Panc1 (cell line): ENCODE measurements around the gene OMD. TPM values are rescaled to one million over a fixed set of nuclear protein-coding genes. Genes with fewer than 3 reads are reported as not detected.

Experiments used
- ATAC-seq: fragments of 200-7000 bp; cut with Tn5 transposase; 2 replicates; pipeline ENCODE4 v1.9.1; 2020; ENCODE audit warnings: mild to moderate bottlenecking, moderate library complexity
- BruUV-seq: library from RNA; stranded (reverse); fragments of 400-500 nt; replicated peaks from 2 replicates; lab custom pipeline; 2021; lab: Mats Ljungman, UMichigan
- CTCF ChIA-PET: fragments of 300-600 bp; sonication (Branson Sonifier 250); formaldehyde crosslinking; loops from one replicate; lab custom pipeline; 2022; ENCODE audit warnings: antibody characterized with exemption; lab: Charles Lee
- POLR2A ChIA-PET: fragments of 300-600 bp; sonication (Branson Sonifier 250); formaldehyde crosslinking; loops from one replicate; lab custom pipeline; 2022; ENCODE audit warnings: antibody characterized with exemption; lab: Charles Lee
- DNase-seq: peaks from one replicate; pipeline ENCODE4 v3.0.0-alpha.2; 2010; ENCODE audit warnings: low read depth, low spot score
- H3K27ac ChIP-seq: 2 replicates; pipeline ENCODE4 v1.5.1; 2011; ENCODE audit warnings: mild to moderate bottlenecking, low read length, inconsistent platforms
- H3K27me3 ChIP-seq: fragments of 200-500 bp; sonication (Bioruptor generic); 2 replicates; pipeline ENCODE4 v1.6.0; 2014; ENCODE audit warnings: low read length, inconsistent platforms; ENCODE audit not compliant: control insufficient read depth, insufficient read depth
- H3K36me3 ChIP-seq: fragments of 200-500 bp; sonication (Bioruptor generic); 2 replicates; pipeline ENCODE4 v1.5.1; 2014; ENCODE audit warnings: inconsistent platforms, mild to moderate bottlenecking, low read length, moderate library complexity; ENCODE audit not compliant: control insufficient read depth, insufficient read depth
- H3K4me1 ChIP-seq: 2 replicates; pipeline ENCODE4 v1.5.1; 2011; ENCODE audit warnings: inconsistent platforms, mild to moderate bottlenecking, low read length, moderate library complexity; ENCODE audit not compliant: control insufficient read depth, insufficient read depth
- H3K4me3 ChIP-seq, 2 experiments: 2 replicates each; pipeline ENCODE4 v1.5.1; 2011 to 2012; ENCODE audit warnings: low read depth in 2 of 2, low read length in 2 of 2, mild to moderate bottlenecking in 2 of 2, inconsistent platforms in 1 of 2, moderate library complexity in 1 of 2
- H3K9me3 ChIP-seq: fragments of 200-500 bp; sonication (Bioruptor generic); 2 replicates; pipeline ENCODE4 v1.5.1; 2014; ENCODE audit warnings: low read depth, mild to moderate bottlenecking, inconsistent platforms, low read length, moderate library complexity; ENCODE audit not compliant: control insufficient read depth, insufficient read depth
- CTCF ChIP-seq: fragments of 450-650 bp; IDR thresholded peaks from 2 replicates; pipeline ENCODE4 v1.5.1; 2017; ENCODE audit warnings: mild to moderate bottlenecking
- POLR2AphosphoS5 ChIP-seq: IDR thresholded peaks from 2 replicates; pipeline ENCODE4 v1.6.1; 2012; ENCODE audit warnings: mild to moderate bottlenecking, low read depth, low read length, moderate library complexity
- REST ChIP-seq, 2 experiments: IDR thresholded peaks; 2 replicates each; pipeline ENCODE4 v1.6.1; 2011 to 2012; ENCODE audit warnings: low read depth in 2 of 2, control low read depth in 1 of 2, low read length in 1 of 2, mild to moderate bottlenecking in 1 of 2, moderate library complexity in 1 of 2; ENCODE audit not compliant: insufficient read depth in 1 of 2
- SIN3A ChIP-seq: IDR thresholded peaks from 2 replicates; pipeline ENCODE4 v1.6.1; 2012; ENCODE audit warnings: low read depth, mild to moderate bottlenecking, low read length, moderate library complexity, borderline replicate concordance; ENCODE audit not compliant: insufficient read depth
- TCF7L2 ChIP-seq: IDR thresholded peaks from 2 replicates; pipeline ENCODE4 v1.6.1; 2011; ENCODE audit warnings: mild to moderate bottlenecking, low read depth, low read length, inconsistent platforms
- in situ Hi-C: cut with HindIII; loops from 2 replicates; pipeline ENCODE4 v1.10.0; 2016; ENCODE audit warnings: low sequenced_read_pairs, low pct_unique_long_range_greater_than_20kb
- intact Hi-C: fragments of 100-400 bp; cut with micrococcal nuclease; formaldehyde crosslinking; loops from one replicate; pipeline ENCODE4 v1.10.0; 2022; ENCODE audit not compliant: unreplicated experiment
- total RNA-seq: library from RNA; stranded (reverse); gene quantifications from one replicate; pipeline ENCODE4 v1.2.1, GENCODE V29; 2021; ENCODE audit not compliant: unreplicated experiment

Gene OMD
- total RNA-seq, 1 experiment from 2014 or later = not detected

GRCh38 chr9:92402826-92403745, 21.2 kb downstream of the OMD start:
- in situ Hi-C loops = no loop called here

GRCh38 chr9:92402360-92402759, 21.9 kb downstream of the OMD start:
- no peak for TF ChIP-seq TCF7L2
- TF ChIP-seq CTCF = no peak
- no peak for TF ChIP-seq POLR2AphosphoS5
- TF ChIP-seq REST (IDR thresholded peaks at IDR 0.05; ENCODE audit: insufficient read depth in 1 of 2, low read depth in 2 of 2, low read length in 1 of 2) = no peak
- no peak for TF ChIP-seq SIN3A
- ChIA-PET CTCF (no interaction called here), POLR2A (no interaction called here)
- Histone ChIP-seq H3K4me1 (no peaks in the 10 kb centered on the region), H3K4me3 (no peak overlapping the region), H3K36me3 (no peaks in the 10 kb centered on the region), H3K9me3 (no peaks in the 10 kb centered on the region), H3K27ac (no peak overlapping the region), H3K27me3 (no peaks in the 10 kb centered on the region)
- ATAC-seq (no peak), DNase-seq (no peak)
- intact Hi-C loops (no loop called here), in situ Hi-C loops (no loop called here)
- BruUV-seq = no TSS peak

More at GRCh38 chr9:92402826-92403745, 21.2 kb downstream of the OMD start:
- DNase-seq = no peak
- no peaks in the 10 kb centered on the region for H3K9me3 ChIP-seq
- ChIA-PET CTCF (no interaction called here), POLR2A (no interaction called here)
- H3K36me3 ChIP-seq = no peaks in the 10 kb centered on the region
- H3K4me1 ChIP-seq = no peaks in the 10 kb centered on the region
- intact Hi-C loops = no loop called here
- TF ChIP-seq TCF7L2 = no peak
- no peak for TF ChIP-seq CTCF
- no peak for TF ChIP-seq SIN3A
- TF ChIP-seq POLR2AphosphoS5 = no peak
- no peak overlapping the region for H3K27ac ChIP-seq
- H3K4me3 ChIP-seq = no peak overlapping the region
- no peak for ATAC-seq
- no TSS peak for BruUV-seq
- no peaks in the 10 kb centered on the region for H3K27me3 ChIP-seq
